Measurements from ENCODE around the gene MICALL2. TPM values are rescaled to one million over a fixed set of nuclear protein-coding genes. Genes with fewer than 3 reads are reported as not detected.

The MICALL2 gene
- total and polyA plus RNA-seq, 12 donors, result 7.9 to 1,057 (median 77.7) TPM

DNA sequence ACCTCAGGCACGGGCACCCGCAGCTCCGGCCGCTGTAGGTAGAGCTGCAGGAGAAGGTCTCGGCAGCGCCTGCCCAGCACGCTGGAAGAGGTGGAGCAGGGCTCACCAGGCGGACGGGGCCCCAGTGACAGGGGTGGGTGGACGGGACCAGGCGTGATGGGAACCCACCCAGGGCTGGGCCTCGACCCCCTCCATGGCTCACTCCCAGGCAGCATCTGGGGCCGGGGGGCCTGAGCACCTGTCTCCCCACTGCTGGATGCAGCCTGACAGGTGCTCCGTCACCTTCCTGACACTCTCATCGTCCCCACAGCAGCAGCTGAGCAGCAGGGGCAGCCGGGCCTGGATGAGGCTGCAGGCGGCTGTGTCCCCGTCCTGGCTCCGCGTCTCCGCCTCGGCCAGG lies 16.7 kb upstream of the MICALL2 start:
- Histone ChIP-seq H3K36me3 (replicated peaks in 1 of 2) (peaks cover 0 to 68% of the 10 kb centered on the region in 2 donors), H3K4me1 (replicated peaks in 1 of 2) (peaks cover 0 to 3% of the 10 kb centered on the region in 2 donors), H3K4me3 (no peak overlapping the region), H3K9me3 (replicated peaks in 1 of 3) (no peaks in the 10 kb centered on the region), H3K27me3 (no peaks in the 10 kb centered on the region), H3K27ac (no peak overlapping the region)
- DNase-seq, result no peak
- TF ChIP-seq POLR2A (IDR thresholded peaks at IDR 0.05) (no peak), CTCF (IDR thresholded peaks at IDR 0.05) (no peak)
- intact Hi-C loops (cut with DNase I), result no loop called here
- WGBS, 4 donors, result 93 to 100% (median 94%) methylated on average over 6 to 22 of the region's 22 CpGs

- TF ChIP-seq POLR2A (IDR thresholded peaks at IDR 0.05) (no peak), CTCF (IDR thresholded peaks at IDR 0.05) (no peak)
- Histone ChIP-seq H3K36me3 (replicated peaks in 1 of 2) (peaks cover 0 to 70% of the 10 kb centered on the region in 2 donors), H3K27me3 (no peaks in the 10 kb centered on the region), H3K9me3 (replicated peaks in 1 of 3) (no peaks in the 10 kb centered on the region), H3K4me1 (replicated peaks in 1 of 2) (peaks cover 0 to 3% of the 10 kb centered on the region in 2 donors), H3K4me3 (no peak overlapping the region), H3K27ac (no peak overlapping the region)
- DNase-seq, result no peak
- intact Hi-C loops (cut with DNase I), result no loop called here
- WGBS, 4 donors, result 91 to 92% (median 91%) methylated on average over 16 to 17 of the region's 17 CpGs
Observed at GRCh38 chr7:1475393-1475792, 16.1 kb upstream of the MICALL2 start.

GRCh38 chr7:1474736-1475135 lies 15.5 kb upstream of the MICALL2 start:
- H3K4me3 ChIP-seq, result no peak overlapping the region
- H3K36me3 ChIP-seq (replicated peaks in 1 of 2), result peaks cover 0 to 70% of the 10 kb centered on the region in 2 donors
- H3K27ac ChIP-seq, result no peak overlapping the region
- no peaks in the 10 kb centered on the region for H3K9me3 ChIP-seq (replicated peaks in 1 of 3)
- no peaks in the 10 kb centered on the region for H3K27me3 ChIP-seq
- no peak for DNase-seq
- H3K4me1 ChIP-seq (replicated peaks in 1 of 2), result peaks cover 0 to 3% of the 10 kb centered on the region in 2 donors
- no peak for TF ChIP-seq POLR2A (IDR thresholded peaks at IDR 0.05)
- no peak for TF ChIP-seq CTCF (IDR thresholded peaks at IDR 0.05)
- intact Hi-C loops (cut with DNase I), result loop anchor here (5.0 kb wide), 3 partner anchors 37 to 282 kb away; no protein-coding TSS in a partner anchor
- 86 to 95% (median 90%) methylated on average over 7 to 24 of the region's 24 CpGs for WGBS, 4 donors

DNA sequence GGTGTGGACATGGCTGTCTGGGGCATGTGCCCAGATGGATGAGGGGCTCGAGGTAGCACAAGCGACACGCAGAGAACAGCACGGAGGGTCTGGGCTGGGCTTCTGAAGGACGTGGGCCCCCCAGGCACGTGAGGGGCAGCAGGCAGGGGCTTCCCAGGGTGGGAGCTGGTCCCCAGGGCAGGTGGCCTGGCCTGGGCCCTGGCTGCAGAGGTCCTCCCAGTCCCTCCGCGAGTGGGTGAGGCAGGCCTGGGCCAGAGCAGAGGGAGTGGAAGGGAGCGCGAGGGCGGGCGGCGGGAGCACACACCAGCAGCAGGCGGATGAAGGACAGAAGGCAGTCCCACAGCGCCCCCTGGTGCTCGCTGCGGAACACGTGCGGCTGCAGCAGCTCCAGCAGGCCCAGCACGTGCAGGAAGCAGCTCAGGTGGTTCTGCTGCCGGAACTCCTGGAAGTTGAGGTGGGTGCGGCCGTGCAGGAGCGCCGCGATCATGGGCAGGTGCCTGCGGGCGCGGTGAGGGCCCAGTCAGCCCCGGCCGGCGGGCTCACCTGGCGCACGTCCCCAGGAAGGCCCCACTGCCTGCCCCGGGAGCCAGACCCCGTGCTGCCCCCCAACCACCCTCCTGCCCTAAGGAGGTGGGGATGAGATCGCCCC lies 14.7 kb upstream of the MICALL2 start:
- Histone ChIP-seq H3K27me3 (no peaks in the 10 kb centered on the region), H3K36me3 (replicated peaks in 1 of 2) (peaks cover 0 to 70% of the 10 kb centered on the region in 2 donors), H3K4me3 (no peak overlapping the region), H3K9me3 (replicated peaks in 1 of 3) (no peaks in the 10 kb centered on the region), H3K27ac (no peak overlapping the region), H3K4me1 (replicated peaks in 1 of 2) (peaks cover 0 to 3% of the 10 kb centered on the region in 2 donors)
- peak; percentile 82 to 95 (median 91) for DNase-seq
- TF ChIP-seq CTCF (IDR thresholded peaks at IDR 0.05) (peak; percentile 82 to 98 (median 93)), POLR2A (IDR thresholded peaks at IDR 0.05) (no peak)
- 17 to 37% (median 27%) methylated on average over 22 to 37 of the region's 37 CpGs for WGBS, 4 donors
- intact Hi-C loops (cut with DNase I), result loop anchor here (5.0 kb wide), 3 partner anchors 37 to 282 kb away; no protein-coding TSS in a partner anchor

All from adrenal gland (tissue), 12 donors.